NOMO-1 treated with dmso at 0.1 percent for 144 hours (cell line): ENCODE results near the gene ANKS1B.
"Not testable (repeated sequence)": the region's sequence is repeated elsewhere in the genome, so short reads cannot be mapped to it uniquely, and the experiment has no call there.

ENCODE experiments used
- DNase-seq: peaks from one replicate; lab custom pipeline; 2025; ENCODE audit not compliant: unreplicated experiment; lab: John Stamatoyannopoulos, UW

The ANKS1B gene

DNA sequence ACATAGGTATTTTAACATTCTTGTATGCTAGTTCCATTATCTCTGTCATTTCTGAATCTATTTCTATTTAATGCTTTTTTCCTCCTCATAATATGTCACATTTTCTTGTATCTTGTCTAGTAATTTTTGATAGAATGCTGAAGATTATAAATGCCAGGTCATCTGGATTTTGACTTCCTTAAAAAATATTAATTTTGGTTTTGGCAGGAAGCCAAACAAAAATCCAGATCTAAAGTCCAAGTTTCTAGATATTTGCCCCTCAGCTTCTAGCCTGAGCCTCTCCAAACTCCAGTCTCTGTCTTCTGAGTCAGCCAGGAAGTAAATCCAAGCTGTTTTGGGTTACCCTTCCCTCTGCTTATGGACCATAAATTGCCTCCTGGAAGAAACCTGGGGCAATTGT is 1004.2 kb downstream of the ANKS1B start:
- DNase-seq, result no peak

DNA sequence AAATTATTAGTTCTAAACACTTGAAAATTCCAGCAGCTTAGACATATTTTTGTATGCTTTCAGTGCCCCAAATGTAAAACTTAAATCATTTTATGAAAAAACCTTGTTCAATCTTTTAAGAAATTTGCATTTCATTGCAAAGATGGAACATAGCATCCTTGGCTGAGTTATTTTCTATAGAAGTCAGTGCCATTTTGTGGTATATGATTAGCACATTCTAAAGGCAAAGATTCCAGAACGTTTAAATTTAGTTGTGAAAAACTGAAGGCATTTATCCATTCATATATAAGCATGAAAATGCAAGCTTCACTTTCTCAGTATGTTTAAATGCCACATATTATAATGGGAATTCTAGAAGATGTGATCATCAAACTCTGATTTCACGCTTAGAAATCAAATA is 1007.5 kb downstream of the ANKS1B start:
- DNase-seq, result no peak

DNA sequence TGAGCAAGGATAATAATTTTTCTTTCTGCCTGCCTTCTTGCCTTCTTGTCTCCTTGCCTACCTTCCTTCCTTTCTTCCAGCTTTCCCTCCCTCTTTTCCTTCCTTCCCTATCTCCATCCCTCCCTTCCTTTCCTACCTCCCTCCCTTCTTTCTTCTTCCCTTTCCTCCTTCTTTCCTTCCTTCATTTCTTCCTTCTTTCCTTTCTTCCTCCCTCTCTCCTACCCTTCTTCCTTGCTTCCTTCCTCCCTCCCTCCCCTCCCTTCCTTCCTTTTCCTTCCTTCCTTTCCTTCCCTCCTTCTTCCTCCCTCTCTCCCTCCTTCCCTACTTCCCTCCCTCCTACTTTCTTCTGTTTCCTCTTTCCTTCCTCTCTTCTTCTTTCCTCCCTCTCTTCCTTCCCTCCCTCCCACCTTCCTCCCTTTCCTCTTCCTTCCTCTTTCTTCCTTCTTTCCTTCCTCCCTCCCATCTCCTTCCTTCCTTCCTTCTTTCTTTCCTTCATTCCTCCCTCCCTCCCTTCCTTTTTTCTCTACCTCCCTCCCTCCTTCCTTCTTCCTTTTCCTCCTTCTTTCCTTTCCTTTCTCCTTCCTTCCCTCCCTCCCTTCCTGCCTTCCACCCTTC is 1009.9 kb downstream of the ANKS1B start:
- no peak for DNase-seq

DNA sequence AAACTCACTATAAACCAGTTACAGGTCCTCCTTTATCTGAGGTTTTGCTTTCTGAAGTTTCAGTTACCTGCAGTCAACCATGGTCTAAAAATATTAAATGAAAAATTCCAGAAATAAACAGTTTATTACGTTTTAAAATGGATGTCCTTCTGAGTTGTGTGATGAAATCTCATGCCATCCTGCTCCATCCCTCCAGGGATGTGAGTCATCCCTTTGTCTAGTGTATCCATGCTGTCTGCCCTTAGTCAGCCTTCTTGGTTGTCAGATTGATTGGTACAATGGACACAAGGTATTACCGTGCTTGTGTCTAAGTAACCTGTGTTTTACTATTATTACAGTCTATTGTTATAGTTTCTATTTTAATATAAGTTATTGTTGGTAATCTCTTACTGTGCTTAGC is 1011.3 kb downstream of the ANKS1B start:
- DNase-seq, result no peak

DNA sequence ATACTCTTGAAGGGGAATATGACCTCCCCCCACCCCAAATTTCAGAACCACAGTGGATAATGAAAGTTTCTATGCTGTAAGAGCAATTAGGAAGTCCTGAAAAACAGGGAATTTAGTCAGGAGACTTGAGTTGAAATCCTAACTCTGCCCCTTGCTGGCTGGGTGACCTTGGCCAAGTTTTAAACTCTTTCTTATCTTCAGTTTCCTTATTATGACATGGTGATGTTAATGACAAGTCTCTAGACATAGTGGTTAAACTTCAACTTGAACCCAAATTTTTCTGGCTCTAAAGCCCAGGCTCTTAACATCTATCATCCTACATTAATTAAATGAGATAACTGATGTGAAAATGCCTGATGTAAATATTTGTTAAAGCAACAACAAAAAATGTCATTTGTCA is 1013.8 kb downstream of the ANKS1B start:
- no peak for DNase-seq

DNA sequence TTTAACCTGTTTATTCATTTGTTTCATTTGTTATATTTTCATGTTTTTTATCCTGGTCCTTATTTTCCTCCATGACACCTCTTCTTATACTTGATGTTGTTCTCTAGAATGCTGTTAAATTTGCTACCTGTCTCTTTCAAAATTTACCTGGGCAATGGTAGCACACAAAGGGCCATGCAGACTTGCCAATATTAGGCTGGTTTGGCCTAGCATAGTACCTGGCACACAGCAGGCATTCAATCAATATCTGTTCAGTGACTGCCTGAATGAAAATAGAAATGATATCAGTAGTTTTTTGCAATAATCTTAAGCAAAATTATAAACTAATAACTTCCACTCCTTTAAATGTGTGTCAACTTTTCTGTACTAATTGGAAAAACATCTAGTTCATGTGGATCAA is 1014.5 kb downstream of the ANKS1B start:
- no peak for DNase-seq

DNA sequence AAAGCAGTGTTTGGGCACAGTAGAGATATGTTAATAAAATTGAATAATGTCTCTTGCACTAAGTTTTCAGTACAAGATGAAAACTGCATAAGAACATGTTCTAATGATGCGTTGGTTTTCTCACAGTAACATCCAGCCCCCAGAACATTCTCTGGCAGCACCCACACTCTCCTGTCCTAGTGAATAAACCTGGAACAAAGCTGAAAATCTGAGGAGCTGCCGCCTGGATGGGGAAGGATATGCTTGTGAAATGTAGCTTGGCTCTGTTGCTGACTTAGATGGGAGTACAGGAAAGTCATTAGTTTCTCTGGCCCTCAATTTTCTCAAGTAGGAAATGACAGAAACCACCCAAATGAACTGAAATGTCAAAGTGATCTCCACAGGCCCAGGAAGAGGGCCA is 1015.8 kb downstream of the ANKS1B start:
- DNase-seq, result no peak

DNA sequence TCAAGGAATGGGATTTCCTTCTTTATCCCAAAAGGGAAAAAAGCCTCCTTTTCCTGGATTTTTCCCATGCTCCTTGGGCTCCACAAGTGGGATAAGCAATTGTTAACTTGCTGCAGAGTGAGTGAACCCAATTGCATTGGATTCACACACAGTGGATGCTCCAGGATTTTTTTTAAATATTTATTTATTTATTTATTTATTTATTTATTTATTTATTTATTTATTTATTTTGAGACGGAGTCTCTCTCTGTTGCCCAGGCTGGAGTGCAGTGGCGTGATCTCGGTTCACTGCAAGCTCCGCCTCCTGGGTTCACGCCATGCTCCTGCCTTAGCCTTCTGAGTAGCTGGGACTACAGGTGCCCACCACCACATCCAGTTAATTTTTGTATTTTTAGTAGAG is 1027.6 kb downstream of the ANKS1B start:
- not testable (repeated sequence) for DNase-seq

DNA sequence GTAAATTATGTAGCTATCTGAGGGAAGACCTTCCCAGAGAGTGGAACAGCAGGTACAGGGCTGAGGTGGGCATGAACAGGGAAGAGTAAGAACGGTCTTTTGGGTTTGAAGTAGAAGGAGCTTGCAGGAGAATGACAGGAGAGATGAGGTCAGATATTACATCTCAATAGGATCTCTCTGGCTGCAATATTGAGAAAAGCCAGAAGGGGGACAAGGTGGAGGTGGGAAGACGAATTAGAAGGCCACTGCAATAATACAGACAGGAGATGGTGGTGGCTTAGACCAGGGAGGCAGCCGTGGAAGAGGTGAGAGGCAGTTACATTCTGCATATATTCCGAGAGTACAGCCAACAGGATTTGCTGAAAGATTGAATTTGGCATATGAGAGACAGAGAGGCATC is 1029.5 kb downstream of the ANKS1B start:
- DNase-seq, result no peak

DNA sequence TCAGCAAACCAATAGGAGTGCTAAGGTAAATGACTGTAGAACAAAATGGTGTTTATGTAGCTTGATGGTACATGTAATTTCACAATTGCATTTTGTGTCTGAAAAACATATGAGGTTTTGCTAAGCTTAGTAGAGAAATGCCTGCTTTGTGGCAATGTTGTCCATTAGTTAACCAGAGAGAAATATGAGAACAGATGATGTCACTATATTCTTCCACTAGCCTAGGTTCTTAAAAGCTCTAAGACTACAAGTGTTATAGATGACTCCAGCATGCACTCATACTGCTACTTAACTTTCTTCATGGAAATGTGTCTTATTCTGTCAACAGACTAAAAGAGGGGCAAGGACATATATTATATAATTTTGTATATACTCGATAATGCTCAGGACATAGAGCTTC is 1030.2 kb downstream of the ANKS1B start:
- no peak for DNase-seq

DNA sequence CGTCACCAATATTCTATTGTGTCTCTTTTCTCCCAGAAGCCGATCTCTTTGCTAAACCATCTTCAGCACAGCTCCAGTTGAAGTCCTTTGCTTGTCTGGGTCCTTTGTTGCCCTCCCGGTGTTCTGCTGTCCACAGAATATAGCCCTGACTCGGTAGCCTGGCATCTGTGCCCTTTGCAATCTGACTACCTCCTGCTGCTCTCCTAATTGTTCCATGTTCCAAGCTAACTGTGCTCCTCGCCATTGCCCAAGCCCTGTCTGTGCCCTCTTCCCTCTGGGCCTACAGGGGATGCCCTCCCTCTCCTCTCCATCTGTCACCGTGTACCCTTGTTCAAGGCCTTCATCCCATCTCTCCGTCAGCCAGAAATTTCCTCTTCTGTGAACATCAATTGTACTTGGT is 1033.3 kb downstream of the ANKS1B start:
- no peak for DNase-seq

DNA sequence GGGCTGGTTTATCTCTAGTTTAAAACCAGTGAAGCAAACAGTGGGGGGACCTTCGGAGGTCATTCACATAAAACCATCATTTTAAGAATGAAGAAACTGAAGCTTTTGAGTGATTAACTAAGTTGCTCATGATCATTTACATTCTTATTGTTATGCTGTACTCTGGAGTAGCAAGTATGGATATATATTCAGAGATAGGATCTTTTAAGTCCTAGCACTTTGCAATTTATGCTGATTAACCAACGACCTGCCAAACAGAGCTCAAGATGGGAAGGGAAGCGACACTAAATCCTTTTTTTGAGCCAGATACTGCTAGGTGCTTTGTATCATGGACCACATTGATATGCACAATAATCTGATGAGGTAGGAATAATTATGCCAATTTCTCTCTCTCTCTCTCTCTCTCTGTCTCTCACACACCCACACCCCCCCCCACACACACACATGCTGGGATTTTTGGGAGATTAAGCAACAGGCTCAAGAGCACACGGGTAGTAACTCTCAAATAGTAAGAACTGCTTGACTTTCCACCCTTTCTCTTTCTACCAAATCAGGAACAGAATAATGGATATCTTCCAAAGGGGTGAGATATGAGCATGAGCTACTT is 1036.3 kb downstream of the ANKS1B start:
- no peak for DNase-seq

DNA sequence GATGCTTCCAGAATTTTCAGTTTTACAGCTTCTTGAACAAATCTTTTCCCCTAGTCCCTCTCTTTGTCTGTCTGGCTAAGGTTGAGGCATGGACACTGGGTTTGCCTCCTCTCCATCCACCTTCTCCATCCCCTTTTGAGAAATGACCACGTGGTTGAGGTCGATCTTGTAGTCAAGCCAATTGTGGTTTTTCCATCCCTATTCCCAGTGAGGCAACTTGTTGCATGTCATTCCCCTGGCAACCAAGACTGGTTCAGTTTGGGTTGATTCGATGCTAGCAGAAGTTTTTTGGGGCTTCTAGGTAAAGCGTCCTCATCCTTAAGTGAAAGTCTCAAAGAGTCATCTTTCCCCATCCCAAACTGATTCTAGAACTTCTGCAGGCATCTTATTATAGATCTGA is 1038.9 kb downstream of the ANKS1B start:
- DNase-seq, result no peak

DNA sequence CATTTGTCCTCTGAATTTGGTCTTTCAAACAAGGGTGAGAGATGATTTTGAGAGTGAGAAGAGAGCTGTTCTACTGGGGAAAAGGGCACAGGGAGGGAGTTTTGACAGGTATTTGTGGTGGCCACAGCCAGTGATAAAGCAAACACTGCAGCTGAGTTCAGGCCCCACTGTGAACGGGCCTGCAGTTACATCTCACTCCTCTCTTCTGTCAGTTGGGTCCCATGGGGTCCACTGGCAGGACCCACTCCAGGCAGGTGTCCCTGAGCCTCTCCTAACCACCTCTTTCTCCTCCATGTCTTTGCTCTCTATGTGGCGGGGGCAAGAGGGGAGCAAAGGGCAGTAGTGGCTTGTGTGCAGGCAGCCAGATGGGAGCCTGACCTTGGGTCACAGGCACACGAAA is 1044.8 kb downstream of the ANKS1B start:
- no peak for DNase-seq

DNA sequence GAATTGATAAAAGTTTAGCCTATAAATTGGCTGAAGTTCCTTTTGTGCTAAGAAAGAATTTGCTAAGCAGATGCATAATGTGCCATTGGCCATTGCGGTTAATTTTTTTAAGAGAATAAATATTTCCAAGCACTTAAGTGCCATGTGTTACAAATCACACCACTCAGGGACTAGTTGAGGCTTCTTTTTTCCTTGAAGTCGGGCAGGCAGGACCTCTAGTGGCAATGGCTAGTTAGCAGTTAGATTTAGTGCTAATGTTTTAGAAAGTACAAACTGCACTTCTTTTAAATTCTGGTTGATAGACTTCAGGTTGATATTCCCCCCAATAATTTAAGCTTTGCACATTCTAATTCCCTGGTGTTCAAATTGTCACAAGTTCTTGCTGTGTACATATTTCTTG is 1045.4 kb downstream of the ANKS1B start:
- no peak for DNase-seq

DNA sequence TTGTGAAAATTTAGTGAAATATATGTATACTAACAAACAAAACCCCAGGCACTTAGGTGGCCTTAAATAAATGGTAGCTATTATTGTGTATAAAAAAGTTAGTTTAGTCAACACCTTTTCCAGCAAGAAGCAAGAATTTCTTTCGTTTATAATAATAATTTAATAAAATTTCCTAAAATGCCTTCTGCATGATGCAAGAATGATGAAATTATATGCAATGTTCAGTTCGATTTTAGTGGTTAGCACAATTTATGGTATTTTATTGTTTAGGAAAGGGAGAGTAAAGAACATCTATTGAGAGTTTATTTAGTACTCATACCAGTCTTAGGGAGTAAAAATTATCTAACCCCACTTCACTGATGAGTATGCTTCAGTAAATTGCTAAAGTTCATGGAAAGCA is 1048.9 kb downstream of the ANKS1B start:
- DNase-seq, result no peak

DNA sequence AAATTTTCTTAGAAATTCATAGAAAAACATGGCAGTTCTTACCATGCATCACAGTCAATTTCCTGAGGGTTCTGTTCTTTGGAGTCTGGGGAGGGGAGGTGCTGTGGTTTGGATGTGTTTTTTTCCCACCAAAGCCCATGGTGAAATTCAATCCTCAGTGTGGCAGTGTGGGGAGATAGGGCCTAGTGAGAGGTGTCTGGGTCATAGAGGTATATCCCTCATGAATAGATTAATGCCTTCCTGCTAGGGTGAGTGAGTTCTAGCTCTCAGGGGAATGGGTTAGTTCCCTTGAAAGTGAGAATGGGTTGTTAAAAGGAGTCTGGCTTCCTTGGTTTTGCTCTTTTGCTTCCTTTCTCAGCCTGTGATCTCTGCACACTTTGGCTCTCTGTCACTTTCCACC is 1061.9 kb downstream of the ANKS1B start:
- DNase-seq, result no peak

DNA sequence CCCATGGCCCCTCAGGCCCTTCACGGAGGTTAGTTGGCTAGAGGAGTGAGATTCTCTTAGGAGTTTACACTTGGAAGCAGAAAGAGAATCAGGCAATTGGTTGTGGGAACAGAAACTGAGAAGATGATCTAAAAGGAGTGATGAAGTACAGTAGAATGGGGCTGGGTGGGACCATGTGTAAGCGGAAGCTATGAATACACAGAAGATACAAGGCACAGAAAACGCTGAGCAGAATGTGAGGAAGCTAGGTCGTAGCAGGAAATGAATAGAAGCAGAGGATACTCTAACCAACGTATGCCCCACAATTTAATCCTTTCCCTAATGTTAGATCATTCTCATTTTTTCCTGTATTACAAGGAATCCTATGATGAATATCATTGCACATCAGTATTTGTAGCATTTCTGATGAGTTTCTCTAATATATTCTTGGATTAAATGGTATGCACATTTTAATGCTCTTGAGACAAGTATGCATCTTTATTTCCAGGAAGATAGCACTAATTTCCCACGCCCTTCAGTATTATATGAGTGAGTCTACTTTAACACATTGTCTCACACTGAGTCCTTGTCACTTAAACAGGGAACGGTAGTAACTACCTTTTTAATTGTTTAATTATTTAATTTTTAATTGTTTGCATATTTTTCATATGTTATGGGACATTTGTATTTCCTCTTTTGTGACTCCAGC is 1066.4 kb downstream of the ANKS1B start:
- DNase-seq, result no peak

DNA sequence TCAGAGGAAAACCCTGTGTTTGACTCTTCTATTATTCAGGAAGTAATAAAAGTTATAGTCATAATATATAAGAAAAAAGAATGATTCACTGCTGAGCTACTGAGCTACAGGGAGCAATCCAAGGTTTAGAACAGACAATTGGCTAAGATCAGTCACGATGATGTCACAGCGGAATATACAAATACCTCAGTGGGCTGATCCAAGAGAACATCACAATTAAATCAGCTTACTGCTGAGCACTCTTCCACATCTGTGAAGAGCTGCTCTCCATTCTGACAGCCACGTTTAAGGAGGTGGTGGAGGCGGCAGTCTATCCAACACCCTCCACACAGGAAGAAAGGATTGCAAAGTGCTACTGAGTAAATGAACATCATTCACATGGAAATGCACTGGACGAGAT is 1068.6 kb downstream of the ANKS1B start:
- DNase-seq, result no peak

DNA sequence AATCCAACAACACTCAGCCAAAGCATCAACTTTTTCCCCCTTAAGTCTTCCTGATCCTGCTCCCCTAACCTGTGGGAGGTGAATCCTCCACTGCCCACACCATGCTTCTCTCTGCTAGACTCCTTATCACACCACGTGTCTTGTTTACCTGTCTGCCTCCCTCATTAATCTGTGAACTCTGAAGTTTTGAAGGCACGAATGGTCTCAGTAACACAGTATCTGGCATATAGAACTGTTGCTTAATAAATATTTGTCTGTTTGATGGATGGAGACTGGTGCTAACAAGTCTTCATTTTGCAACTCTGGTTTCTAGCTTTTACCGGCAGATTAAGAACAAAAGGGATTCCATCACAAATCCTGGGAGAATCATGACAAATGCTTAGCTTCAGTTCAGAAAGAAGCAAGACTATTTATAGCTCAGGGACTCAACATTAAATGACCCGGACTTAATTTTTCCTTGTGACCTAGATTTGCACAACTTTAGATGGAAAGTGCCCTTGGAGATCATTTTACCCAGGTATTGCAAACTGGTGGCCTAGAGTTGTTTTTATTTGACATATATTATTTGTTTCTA is 1072.2 kb downstream of the ANKS1B start:
- no peak for DNase-seq

DNA sequence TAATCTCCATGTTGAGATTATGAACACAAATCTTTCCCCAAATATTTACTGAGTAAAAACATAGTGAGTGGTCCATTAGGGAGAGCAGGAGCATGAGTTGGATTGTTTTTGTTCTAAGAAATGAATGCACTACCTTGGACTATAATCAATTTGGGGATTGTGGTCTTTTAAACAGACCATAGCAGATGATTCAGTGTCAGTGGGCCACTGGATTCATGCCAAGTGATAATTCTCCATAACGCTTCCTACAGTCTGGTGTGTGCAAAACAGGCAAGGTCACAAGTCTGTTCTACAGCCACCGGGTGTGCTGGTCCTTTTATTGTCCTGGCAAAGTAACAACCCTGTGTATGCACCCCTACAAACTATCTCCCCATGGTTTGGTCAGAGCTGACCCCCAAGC is 1073.3 kb downstream of the ANKS1B start:
- no peak for DNase-seq

DNA sequence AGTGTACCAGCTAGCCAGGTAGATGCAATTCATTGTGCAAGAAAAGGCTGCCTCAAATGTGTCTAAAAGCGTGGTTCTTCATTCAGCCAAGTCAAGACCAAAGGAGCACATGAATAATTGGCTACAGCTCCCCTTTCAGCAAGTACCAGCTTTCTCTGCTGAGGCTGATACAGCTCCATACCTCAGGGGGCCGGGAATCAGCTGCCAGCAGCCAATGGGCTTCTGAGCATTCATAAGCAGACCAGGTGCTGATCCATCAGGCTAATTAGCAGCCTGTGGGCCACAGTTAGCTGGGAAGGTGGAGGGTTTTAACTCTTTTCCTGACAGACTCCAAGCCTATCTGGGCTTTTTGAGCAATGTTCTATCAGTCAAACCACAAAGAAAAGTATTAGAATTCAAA is 1075.0 kb downstream of the ANKS1B start:
- DNase-seq, result no peak
